Activated CD4-positive, alpha-beta T cell treated with anti-CD3 and anti-CD28 coated beads, Interleukin-2, Interleukin-6, amounts not matched to agents 100 ng/mL and 50 ng/mL, durations not matched to agents 16 hours and 8 hours (primary cell): ENCODE measurements around the gene SOX6.

ENCODE experiments used
- DNase-seq: peaks from one replicate; pipeline ENCODE4 v3.0.0-alpha.2; 2020

The SOX6 gene

DNA sequence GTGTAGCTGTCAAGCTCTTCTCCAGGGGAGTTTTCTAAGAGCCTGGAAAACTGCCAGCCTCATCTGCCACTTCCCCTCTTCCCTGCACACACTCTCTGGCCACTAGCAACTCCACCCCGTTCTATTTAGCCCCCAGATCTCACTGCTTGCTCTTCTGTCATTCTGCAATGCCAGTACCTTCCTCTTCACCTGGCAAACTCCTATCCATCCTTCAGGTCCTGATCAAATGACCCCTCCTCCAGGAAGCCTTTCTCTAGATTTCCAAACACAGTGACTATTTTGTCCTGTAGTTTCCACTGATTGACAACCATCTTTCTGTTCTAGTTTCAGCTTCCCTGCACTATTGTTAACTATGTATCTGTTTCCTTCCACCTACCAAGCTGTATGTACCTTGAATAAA, 437.7 kb downstream of the SOX6 start:
- DNase-seq = no peak

- no peak for DNase-seq
Observed at GRCh38 chr11:15918212-15918611, 438.1 kb downstream of the SOX6 start.
